GM18519 (cell line): ENCODE results near the gene MRPL47.
"Not testable (repeated sequence)": the region's sequence is repeated elsewhere in the genome, so short reads cannot be mapped to it uniquely, and the experiment has no call there.

ENCODE experiments used
- ATAC-seq: cut with Tn5 transposase; IDR thresholded peaks from one replicate; pipeline ENCODE4 v1.9.1; 2021; ENCODE audit warnings: mild to moderate bottlenecking, moderate library complexity; ENCODE audit not compliant: unreplicated experiment, low FRiP score

MRPL47 gene

GRCh38 chr3:179604321-179605078, at the start of gene MRPL47, which contains the start of gene NDUFB5:
Gene MRPL47, minus strand, starts transcription at chr3:179604638. Its CDS starts 14 bp downstream, at chr3:179604624.
Gene NDUFB5, plus strand, starts transcription at chr3:179604794. Its CDS starts 22 bp downstream, at chr3:179604816.
- peak; percentile 88 for ATAC-seq

GRCh38 chr3:179653096-179653797, 48.8 kb upstream of the MRPL47 start:
- peak; percentile 38 for ATAC-seq

GRCh38 chr3:179652447-179653095, 48.1 kb upstream of the MRPL47 start, which contains the start of gene USP13:
Gene USP13, plus strand, starts transcription at chr3:179653040. Its CDS starts 186 bp downstream, at chr3:179653226.
- peak; percentile 58 for ATAC-seq

GRCh38 chr3:179651687-179652446, 47.4 kb upstream of the MRPL47 start:
- ATAC-seq = no peak

- ATAC-seq = no peak
Observed at GRCh38 chr3:179646177-179646576, 41.7 kb upstream of the MRPL47 start.

- not testable (repeated sequence) for ATAC-seq
Observed at GRCh38 chr3:179643837-179644236, 39.4 kb upstream of the MRPL47 start.

GRCh38 chr3:179642871-179643270, 38.4 kb upstream of the MRPL47 start:
- no peak for ATAC-seq

GRCh38 chr3:179640469-179640868, 36.0 kb upstream of the MRPL47 start:
- ATAC-seq = no peak

- ATAC-seq = no peak
Observed at GRCh38 chr3:179630753-179631451, 26.5 kb upstream of the MRPL47 start.

- no peak for ATAC-seq
Observed at GRCh38 chr3:179624451-179624850, 20.0 kb upstream of the MRPL47 start.

- no peak for ATAC-seq
Observed at GRCh38 chr3:179622023-179622422, 17.6 kb upstream of the MRPL47 start.

- ATAC-seq = no peak
Observed at GRCh38 chr3:179615458-179616173, 11.2 kb upstream of the MRPL47 start.

- no peak for ATAC-seq
Observed at GRCh38 chr3:179613807-179614206, 9.4 kb upstream of the MRPL47 start.

GRCh38 chr3:179610066-179610465, 5.6 kb upstream of the MRPL47 start:
- no peak for ATAC-seq

- ATAC-seq = peak; percentile 75
Observed at GRCh38 chr3:179608931-179609720, 4.7 kb upstream of the MRPL47 start.

GRCh38 chr3:179606534-179607085, 2.2 kb upstream of the MRPL47 start:
- no peak for ATAC-seq

- ATAC-seq = no peak
Observed at GRCh38 chr3:179603831-179604230, 607 bp downstream of the MRPL47 start.

GRCh38 chr3:179603321-179603720, 1.1 kb downstream of the MRPL47 start:
- no peak for ATAC-seq
